Kasumi-1 (cell line): ENCODE measurements around the gene RCSD1.

Experiments used
- DNase-seq, 2 experiments: peaks; one replicate each; lab custom pipeline; 2025; lab: John Stamatoyannopoulos, UW

The RCSD1 gene

GRCh38 chr1:167643441-167643840 lies 13.4 kb downstream of the RCSD1 start:
- DNase-seq = no peak

- DNase-seq = no peak
Measured at GRCh38 chr1:167644551-167644950, 14.5 kb downstream of the RCSD1 start.

DNA sequence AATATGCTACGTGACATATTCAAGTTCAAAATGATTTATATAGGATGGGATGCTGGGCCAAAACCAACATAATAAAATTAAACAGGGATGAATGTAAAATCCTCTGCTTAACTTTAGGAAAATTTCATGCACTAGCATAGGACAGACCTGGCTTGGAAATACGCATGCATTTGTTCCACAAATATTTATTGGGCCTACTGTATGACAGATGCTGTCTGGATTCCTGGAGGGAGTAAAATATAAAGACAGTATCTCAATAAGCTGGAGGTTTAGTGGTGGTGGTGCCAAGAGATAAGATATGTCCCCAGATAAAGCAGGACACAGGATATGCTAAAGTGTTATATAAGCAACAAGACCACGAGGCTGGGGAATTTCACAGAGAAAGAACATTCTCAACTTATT lies 15.1 kb downstream of the RCSD1 start:
- no peak for DNase-seq

- DNase-seq = no peak
Measured at GRCh38 chr1:167645625-167646414, 15.8 kb downstream of the RCSD1 start.

DNA sequence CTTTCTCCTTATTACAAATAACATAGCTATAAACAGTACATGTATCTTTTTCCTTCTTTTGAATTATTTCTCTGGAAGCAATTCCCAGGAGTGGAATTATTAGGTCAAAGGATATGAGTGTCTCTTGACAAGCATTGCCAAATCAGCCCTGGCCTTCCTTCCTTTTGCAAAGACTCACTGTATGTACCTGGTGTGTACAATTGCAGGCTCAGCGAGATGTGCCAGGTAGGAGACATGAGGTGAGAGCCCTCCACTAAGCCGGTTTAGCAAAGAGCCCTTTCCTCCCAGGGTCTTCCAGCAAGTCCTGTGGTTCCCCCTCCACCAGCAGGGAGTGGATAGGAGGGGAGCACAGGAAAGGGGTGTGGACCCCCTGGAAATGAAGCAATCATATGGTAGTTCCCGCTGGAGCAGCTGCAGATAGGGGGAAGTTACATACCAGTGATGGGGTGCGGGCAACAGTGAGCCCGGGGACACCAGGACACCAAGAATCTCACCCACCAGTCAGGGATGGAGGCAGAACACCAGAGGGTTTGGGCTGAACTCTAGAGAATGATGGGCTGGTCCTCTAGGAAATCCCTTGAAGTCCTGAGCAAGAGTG lies 18.3 kb downstream of the RCSD1 start:
- DNase-seq = peak in 1 of 2 experiments; percentile 16

- peak; percentile 65 to 68 for DNase-seq
Measured at GRCh38 chr1:167648978-167649744, 19.1 kb downstream of the RCSD1 start.

DNA sequence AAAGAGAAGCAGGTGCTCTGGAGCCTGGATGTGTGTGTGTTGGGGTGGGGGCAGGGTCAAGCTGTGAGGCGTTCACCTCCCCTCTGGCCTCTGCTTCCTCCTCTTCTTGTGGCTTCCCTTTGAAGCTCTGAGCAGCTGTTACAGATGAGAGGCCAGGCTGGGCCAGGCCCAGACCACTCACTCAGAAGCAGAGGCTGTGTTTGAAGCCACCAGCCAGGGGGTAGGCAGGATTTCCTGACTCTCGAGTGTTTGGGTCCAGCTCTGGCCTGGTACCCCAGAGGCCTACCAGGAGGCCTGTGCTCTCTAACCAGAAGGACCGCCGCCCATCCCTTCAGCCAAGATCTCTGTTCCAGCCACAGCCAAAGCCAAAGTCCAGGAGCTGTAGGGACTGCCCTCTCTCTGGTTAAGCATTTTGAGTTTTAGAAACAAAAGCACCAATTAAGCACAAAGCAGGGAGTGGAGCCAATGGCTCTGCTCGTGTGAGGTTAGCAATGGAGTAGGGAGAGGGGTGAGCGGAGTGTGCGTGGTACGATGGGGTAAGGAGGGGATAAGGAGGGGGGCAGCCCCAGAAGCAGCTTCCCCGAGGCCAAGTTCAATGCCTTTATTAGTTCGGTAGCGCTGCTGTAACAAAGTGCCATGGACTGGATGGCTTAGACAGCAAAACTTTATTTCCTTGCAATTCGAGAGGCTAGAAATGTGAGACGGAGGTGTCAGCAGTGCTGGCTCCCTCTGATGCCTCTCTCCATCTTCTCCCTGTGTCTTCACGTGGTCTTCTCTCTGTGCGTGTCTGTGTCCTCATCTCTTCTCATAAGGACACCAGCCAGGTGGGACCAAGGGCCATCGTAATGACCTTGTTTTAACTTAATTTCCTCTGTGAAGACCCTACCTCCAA lies 20.5 kb downstream of the RCSD1 start:
- DNase-seq = peak; percentile 59 to 73

GRCh38 chr1:167651161-167651693 lies 21.2 kb downstream of the RCSD1 start:
- DNase-seq = no peak

- DNase-seq = no peak
Measured at GRCh38 chr1:167654975-167655575, 25.0 kb downstream of the RCSD1 start.

DNA sequence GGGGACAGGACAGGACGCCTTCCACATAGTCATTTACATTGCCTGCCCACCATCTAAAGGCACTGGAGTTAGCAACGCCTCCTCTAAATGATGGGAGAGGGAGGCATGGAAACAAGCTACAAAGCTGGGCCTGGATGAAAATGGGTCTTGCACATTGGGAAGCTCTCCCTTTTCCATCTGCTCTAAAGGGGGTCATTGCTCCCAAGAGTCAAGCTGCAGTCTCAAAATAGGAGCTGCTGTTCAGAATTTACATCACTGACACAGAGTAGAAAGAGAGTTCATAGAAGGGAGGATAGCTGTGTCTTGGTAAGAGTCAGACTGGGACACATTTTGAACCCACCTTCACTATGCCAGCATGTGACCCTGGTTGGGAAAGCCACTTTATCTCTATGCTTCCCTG lies 26.6 kb downstream of the RCSD1 start:
- no peak for DNase-seq

GRCh38 chr1:167658574-167659328 lies 28.7 kb downstream of the RCSD1 start:
- DNase-seq = peak in 1 of 2 experiments; percentile 7

DNA sequence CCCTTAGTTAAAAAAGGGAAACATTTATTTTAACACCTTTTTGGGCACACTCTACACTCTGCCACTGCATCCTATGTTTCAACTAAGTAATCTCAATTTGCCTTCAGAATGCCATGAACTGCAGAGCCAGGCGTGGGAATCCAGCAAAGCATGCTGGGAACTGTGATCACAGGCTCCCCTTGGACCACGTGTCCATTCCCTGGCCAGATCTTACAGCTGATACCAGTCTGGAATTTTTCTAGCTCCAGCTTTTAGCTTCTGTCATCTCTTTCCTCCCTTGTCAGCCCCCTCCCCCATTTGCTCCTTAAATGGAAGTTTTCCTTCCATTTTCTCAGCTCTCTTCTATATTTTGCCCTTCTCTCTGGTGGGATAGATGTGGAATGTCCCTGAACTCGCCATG lies 29.4 kb downstream of the RCSD1 start:
- DNase-seq = no peak

GRCh38 chr1:167659881-167660280 lies 29.8 kb downstream of the RCSD1 start:
- no peak for DNase-seq

- DNase-seq = no peak
Measured at GRCh38 chr1:167661527-167662426, 31.7 kb downstream of the RCSD1 start.

- no peak for DNase-seq
Measured at GRCh38 chr1:167663002-167663772, 33.2 kb downstream of the RCSD1 start.

- DNase-seq = no peak
Measured at GRCh38 chr1:167665469-167665868, 35.4 kb downstream of the RCSD1 start.

- DNase-seq = no peak
Measured at GRCh38 chr1:167666416-167666815, 36.4 kb downstream of the RCSD1 start.

- DNase-seq = no peak
Measured at GRCh38 chr1:167667536-167667935, 37.5 kb downstream of the RCSD1 start.

DNA sequence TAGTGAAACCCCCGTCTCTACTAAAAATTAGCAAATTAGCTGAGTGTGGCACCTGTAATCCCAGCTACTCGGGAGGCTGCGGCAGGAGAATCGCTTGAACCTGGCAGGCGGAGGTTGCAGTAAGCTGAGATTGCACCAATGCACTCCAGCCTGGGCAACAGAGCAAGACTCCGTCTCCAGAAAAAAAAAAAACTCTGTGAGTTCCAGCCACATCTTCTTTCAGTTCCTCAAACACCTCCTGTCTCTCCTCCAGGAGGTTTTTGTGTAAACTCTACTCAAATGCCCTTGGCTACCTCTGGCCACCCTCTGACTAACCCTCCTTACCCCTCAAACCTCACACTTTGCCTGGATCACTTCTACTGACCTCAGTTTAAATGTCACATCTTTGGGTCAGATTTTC lies 38.1 kb downstream of the RCSD1 start:
- no peak for DNase-seq
